Measurements from ENCODE around the gene CLCN6.

Gene CLCN6

DNA sequence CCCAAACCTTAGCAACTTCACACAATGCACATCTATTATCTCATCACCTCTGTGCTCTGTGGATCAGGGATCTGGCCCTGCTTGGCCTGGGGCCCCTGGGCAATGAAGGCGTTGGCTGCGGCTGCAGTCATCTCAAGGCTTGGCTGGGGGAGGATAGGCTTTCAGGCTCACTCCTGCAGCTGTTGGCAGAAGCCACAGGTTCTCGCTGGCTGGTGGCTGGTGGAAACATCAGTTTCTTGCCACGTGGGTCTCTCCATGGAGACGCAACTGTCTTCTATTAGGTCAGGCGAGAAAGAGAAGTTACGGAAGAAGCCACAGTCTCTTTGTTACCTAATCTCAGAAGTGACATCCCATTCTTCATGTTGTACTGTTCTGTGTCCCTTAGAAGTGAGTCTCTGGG lies 45.2 kb downstream of the CLCN6 start:
- TF ChIP-seq, protein P1, sequence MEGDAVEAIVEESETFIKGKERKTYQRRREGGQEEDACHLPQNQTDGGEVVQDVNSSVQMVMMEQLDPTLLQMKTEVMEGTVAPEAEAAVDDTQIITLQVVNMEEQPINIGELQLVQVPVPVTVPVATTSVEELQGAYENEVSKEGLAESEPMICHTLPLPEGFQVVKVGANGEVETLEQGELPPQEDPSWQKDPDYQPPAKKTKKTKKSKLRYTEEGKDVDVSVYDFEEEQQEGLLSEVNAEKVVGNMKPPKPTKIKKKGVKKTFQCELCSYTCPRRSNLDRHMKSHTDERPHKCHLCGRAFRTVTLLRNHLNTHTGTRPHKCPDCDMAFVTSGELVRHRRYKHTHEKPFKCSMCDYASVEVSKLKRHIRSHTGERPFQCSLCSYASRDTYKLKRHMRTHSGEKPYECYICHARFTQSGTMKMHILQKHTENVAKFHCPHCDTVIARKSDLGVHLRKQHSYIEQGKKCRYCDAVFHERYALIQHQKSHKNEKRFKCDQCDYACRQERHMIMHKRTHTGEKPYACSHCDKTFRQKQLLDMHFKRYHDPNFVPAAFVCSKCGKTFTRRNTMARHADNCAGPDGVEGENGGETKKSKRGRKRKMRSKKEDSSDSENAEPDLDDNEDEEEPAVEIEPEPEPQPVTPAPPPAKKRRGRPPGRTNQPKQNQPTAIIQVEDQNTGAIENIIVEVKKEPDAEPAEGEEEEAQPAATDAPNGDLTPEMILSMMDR (IDR thresholded peaks at IDR 0.05): no peak

DNA sequence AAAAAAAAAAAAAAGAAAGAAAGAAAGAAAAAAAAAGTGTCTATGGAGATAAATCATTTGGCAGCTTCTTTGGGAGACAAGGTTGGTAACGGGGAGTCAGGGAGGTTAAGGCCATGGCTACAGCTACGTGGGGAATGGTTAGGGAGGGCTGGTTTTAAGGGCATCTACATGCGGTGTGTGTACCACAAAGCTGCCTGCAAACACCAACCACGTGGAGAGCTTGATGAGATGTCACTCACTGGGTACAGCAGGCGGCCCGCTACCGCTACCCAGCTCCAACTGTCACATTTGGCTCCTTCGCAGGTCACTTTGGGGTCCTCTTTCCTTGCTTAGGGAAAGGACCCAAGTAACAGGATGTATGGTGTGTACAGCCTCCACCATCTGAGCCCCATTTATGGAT lies 48.5 kb downstream of the CLCN6 start:
- peaks cover 0 to 48% of the 10 kb centered on the region in 2 donors for H3K27me3 ChIP-seq
- H3K27ac ChIP-seq: no peak overlapping the region
- TF ChIP-seq, protein P1 (IDR thresholded peaks at IDR 0.05): no peak
- no peaks in the 10 kb centered on the region for H3K36me3 ChIP-seq
- intact Hi-C loops (cut with DNase I; ENCODE audit: low total_unique reads): no loop called here
- H3K4me1 ChIP-seq: peaks cover 0 to 9% (median 2%) of the 10 kb centered on the region in 4 donors
- H3K9me3 ChIP-seq: no peaks in the 10 kb centered on the region
- no peak overlapping the region for H3K4me3 ChIP-seq
- DNase-seq: no peak

More for the DNA sequence above, 45.2 kb downstream of the CLCN6 start:
- peaks cover 0 to 20% of the 10 kb centered on the region in 2 donors for H3K27me3 ChIP-seq
- peaks cover 0 to 20% (median 0%) of the 10 kb centered on the region in 3 donors for H3K36me3 ChIP-seq
- no peaks in the 10 kb centered on the region for H3K4me1 ChIP-seq
- no peaks in the 10 kb centered on the region for H3K9me3 ChIP-seq
- intact Hi-C loops (cut with DNase I; ENCODE audit: low total_unique reads): no loop called here
- DNase-seq: no peak
- no peak overlapping the region for H3K4me3 ChIP-seq
- H3K27ac ChIP-seq: no peak overlapping the region

DNA sequence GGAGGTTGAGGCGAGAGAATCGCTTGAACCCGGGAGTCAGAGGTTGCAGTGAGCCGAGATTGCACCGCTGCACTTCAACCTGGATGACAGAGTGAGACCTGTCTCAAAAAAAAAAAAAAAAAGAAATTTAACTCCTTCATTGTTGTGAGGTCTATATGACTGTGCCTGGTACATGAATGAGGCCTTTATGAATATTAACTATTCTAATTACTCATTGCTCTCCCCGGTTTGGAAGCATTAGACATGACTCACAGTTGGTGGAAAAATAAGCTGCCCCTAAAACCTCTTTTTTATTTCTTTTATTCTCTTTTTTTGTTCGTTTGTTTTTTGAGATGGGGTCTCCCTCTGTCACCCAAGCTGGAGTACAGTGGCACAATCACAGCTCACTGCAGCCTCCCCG lies 49.4 kb downstream of the CLCN6 start:
- H3K27me3 ChIP-seq: peaks cover 0 to 58% of the 10 kb centered on the region in 2 donors
- TF ChIP-seq, protein P1 (IDR thresholded peaks at IDR 0.05): no peak

DNA sequence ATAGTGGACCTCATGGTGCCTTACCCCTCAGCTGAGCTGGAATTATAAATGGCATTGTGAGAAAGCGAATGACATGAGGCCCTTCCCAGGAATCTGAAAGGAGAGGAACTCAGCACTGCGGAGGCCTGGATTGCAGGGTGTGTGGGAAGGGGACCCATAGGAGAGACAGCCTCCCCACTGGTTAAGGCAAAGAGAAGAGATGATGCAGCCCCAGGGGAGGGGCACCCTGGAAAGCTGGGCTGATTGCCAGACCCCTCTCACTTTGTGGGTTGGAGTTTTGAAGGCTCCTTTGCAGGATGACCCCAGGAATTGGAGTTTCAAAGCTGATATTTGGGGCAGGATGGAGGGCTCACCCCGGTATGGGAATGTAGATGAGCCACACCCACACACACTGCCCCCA lies 50.7 kb downstream of the CLCN6 start:
- TF ChIP-seq, protein P1 (IDR thresholded peaks at IDR 0.05): no peak
- H3K27ac ChIP-seq: no peak overlapping the region
- H3K9me3 ChIP-seq: no peaks in the 10 kb centered on the region
- no peaks in the 10 kb centered on the region for H3K36me3 ChIP-seq
- H3K27me3 ChIP-seq: peaks cover 0 to 64% of the 10 kb centered on the region in 2 donors
- H3K4me1 ChIP-seq: peaks cover 0 to 9% (median 2%) of the 10 kb centered on the region in 4 donors
- intact Hi-C loops (cut with DNase I; ENCODE audit: low total_unique reads): no loop called here
- DNase-seq: no peak
- no peak overlapping the region for H3K4me3 ChIP-seq

More for the DNA sequence above, 49.4 kb downstream of the CLCN6 start:
- Histone ChIP-seq H3K27ac (no peak overlapping the region), H3K4me1 (peaks cover 0 to 9% (median 2%) of the 10 kb centered on the region in 4 donors), H3K9me3 (no peaks in the 10 kb centered on the region), H3K36me3 (no peaks in the 10 kb centered on the region), H3K4me3 (no peak overlapping the region)
- no peak for DNase-seq
- intact Hi-C loops (cut with DNase I; ENCODE audit: low total_unique reads): no loop called here

DNA sequence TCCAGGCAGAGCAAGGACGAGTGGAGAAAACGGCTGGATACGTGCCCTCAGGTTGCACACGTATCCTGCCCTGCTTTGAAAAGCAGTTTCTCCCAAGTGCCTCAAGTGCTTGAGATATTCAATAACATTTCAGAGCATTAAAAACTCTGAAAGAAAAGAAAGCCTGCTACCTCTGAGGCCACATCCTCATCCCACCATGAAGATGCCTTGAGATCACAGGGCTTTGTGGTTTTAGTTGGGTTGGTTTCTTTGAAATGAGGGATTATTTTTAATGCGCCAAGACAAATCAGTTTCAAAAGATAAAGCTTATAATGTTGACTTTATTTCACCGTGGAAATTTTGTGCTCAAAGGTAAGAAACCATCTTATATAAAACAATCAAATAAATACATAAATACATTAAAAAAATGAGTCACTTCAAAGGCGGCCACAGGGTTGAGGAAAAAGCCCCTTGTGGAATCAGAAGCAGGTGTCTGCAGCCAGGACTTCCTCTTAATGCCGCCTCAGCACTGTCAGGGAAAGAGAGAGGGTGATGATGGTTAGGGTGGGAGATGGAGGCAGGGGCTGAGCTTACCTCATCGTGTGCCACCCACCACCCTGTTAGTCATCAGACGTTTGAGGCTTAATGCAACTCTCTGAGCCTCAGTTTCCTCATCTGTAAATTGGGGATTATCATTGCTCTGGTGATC lies 51.3 kb downstream of the CLCN6 start:
- Histone ChIP-seq H3K4me1 (peaks cover 0 to 9% (median 2%) of the 10 kb centered on the region in 4 donors), H3K27ac (no peak overlapping the region), H3K4me3 (no peak overlapping the region), H3K27me3 (peaks cover 0 to 69% of the 10 kb centered on the region in 2 donors), H3K36me3 (no peaks in the 10 kb centered on the region), H3K9me3 (no peaks in the 10 kb centered on the region)
- TF ChIP-seq, protein P1 (IDR thresholded peaks at IDR 0.05): no peak
- DNase-seq: no peak
- intact Hi-C loops (cut with DNase I; ENCODE audit: low total_unique reads): no loop called here
